Keratinocyte (primary cell): ENCODE results near the gene MOB1B.

Experiments used
- EZH2 ChIP-seq: IDR thresholded peaks from one replicate; pipeline ENCODE4 v1.6.1; 2012; ENCODE audit warnings: inconsistent platforms, mild to moderate bottlenecking, low read length, moderate library complexity
- TF ChIP-seq, protein P1 (sequence below), 3 experiments: IDR thresholded peaks in 1 of 3; conservative IDR thresholded peaks in 1 of 3; optimal IDR thresholded peaks in 1 of 3; 2 replicates in 2 of 3; 3 replicates in 1 of 3; pipeline versions ENCODE3 to v1.5.1; 2011; ENCODE audit warnings: low read length in 3 of 3, mild to moderate bottlenecking in 3 of 3, moderate library complexity in 2 of 3, control low read depth in 1 of 3, inconsistent platforms in 1 of 3; ENCODE audit not compliant: insufficient read depth in 2 of 3; ENCODE audit errors: extremely low read depth in 1 of 3

DNA sequence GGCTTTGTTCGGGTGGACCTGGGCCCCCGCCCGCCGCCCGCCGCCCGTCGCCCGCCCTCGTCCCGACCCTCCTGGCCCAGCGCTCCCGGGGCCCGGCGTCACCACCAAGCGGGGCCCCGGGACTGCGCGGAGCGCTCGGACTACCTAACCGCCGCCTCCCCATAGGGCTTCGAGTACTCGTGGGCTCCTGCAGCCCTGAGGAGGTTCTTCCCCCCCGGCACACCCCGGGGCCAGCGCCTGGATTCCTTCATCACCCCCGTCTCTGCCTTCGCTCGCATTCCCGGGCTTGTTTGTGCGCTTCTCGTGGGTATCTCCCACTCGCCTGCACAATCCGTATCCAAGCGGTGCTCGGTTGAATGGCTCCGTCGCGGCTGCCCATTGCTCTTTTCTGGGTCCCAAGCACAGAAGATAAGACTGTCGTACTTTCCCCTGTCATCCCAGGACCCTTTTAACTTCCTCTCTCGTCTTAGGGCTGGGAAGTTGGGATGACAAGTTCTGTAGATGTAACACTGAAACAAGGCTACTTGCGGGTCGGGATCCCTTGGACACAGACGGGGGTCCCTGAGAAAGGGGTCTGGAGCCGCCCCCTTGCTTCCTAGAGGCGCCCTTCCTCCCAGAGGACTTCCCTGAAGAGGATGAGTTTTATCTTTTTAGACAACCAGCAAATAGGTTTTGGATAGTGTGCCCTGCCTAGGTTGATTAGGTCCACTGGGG lies 565 bp downstream of the MOB1B start:
- TF ChIP-seq, protein P1, sequence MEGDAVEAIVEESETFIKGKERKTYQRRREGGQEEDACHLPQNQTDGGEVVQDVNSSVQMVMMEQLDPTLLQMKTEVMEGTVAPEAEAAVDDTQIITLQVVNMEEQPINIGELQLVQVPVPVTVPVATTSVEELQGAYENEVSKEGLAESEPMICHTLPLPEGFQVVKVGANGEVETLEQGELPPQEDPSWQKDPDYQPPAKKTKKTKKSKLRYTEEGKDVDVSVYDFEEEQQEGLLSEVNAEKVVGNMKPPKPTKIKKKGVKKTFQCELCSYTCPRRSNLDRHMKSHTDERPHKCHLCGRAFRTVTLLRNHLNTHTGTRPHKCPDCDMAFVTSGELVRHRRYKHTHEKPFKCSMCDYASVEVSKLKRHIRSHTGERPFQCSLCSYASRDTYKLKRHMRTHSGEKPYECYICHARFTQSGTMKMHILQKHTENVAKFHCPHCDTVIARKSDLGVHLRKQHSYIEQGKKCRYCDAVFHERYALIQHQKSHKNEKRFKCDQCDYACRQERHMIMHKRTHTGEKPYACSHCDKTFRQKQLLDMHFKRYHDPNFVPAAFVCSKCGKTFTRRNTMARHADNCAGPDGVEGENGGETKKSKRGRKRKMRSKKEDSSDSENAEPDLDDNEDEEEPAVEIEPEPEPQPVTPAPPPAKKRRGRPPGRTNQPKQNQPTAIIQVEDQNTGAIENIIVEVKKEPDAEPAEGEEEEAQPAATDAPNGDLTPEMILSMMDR (optimal IDR thresholded peaks at IDR 0.05 in 1 of 3, IDR thresholded peaks at IDR 0.05 in 1 of 3, conservative IDR thresholded peaks at IDR 0.05 in 1 of 3; ENCODE audit: extremely low read depth in 1 of 3, insufficient read depth in 2 of 3, low read length in 3 of 3) = no peak
- no peak for TF ChIP-seq EZH2
